CD14-positive monocyte (primary cell): ENCODE results near the gene MACF1. TPM values are rescaled to one million over a fixed set of nuclear protein-coding genes. Genes with fewer than 3 reads are reported as not detected.

Experiments used
- DNase-seq, 3 donors: peaks; one replicate each; pipeline ENCODE4 v3.0.0-alpha.2; 2011 to 2022
- H2AFZ ChIP-seq: 2 replicates; pipeline ENCODE4 v1.6.0; 2012; ENCODE audit warnings: mild to moderate bottlenecking, low read depth, low read length, inconsistent platforms; ENCODE audit not compliant: insufficient read depth, poor library complexity, severe bottlenecking
- H3K27ac ChIP-seq, 2 donors: 1 replicate in 1 of 2; 2 replicates in 1 of 2; pipeline ENCODE4 v1.5.1; 2012 to 2013; ENCODE audit warnings: low read length in 2 of 2, control low read depth in 1 of 2, inconsistent platforms in 1 of 2, low read depth in 1 of 2, mild to moderate bottlenecking in 1 of 2
- H3K27me3 ChIP-seq, 2 donors: one replicate each; pipeline versions ENCODE4 v1.6.0 to v1.6.1; 2011 to 2013; ENCODE audit warnings: low read length in 2 of 2; ENCODE audit not compliant: control insufficient read depth in 2 of 2, insufficient read depth in 2 of 2
- H3K36me3 ChIP-seq, 2 donors: replicated peaks in 1 of 2; 1 replicate in 1 of 2; 2 replicates in 1 of 2; pipeline versions ENCODE4 v1.5.1 to v1.6.1; 2012 to 2013; ENCODE audit warnings: low read length in 2 of 2, control low read depth in 1 of 2, inconsistent platforms in 1 of 2, mild to moderate bottlenecking in 1 of 2; ENCODE audit not compliant: insufficient read depth in 2 of 2, control insufficient read depth in 1 of 2
- H3K4me1 ChIP-seq, 2 donors: 1 replicate in 1 of 2; 2 replicates in 1 of 2; pipeline versions ENCODE4 v1.5.1 to v1.6.1; 2012 to 2013; ENCODE audit warnings: low read length in 2 of 2, control low read depth in 1 of 2, inconsistent platforms in 1 of 2, mild to moderate bottlenecking in 1 of 2, moderate library complexity in 1 of 2; ENCODE audit not compliant: insufficient read depth in 2 of 2, control insufficient read depth in 1 of 2
- H3K4me2 ChIP-seq: replicated peaks from 2 replicates; pipeline ENCODE3; 2012; ENCODE audit warnings: low read length, moderate library complexity, mild to moderate bottlenecking; ENCODE audit not compliant: poor library complexity, severe bottlenecking; ENCODE audit errors: extremely low read depth
- H3K4me3 ChIP-seq, 3 experiments: fragments of 200-600 bp in 1 of 3; sonication (generic) in 1 of 3; replicated peaks in 1 of 3; 1 replicate in 2 of 3; 2 replicates in 1 of 3; pipeline ENCODE4 v1.5.1; 2011 to 2013; ENCODE audit warnings: low read length in 3 of 3, mild to moderate bottlenecking in 3 of 3, control low read depth in 2 of 3, low read depth in 2 of 3, inconsistent platforms in 1 of 3, moderate library complexity in 1 of 3
- H3K79me2 ChIP-seq: 2 replicates; pipeline ENCODE4 v1.6.0; 2012; ENCODE audit warnings: mild to moderate bottlenecking, control low read depth, inconsistent platforms, low read length, moderate library complexity; ENCODE audit not compliant: insufficient read depth
- H3K9ac ChIP-seq: 2 replicates; pipeline ENCODE4 v1.6.0; 2017; ENCODE audit warnings: low read length, mild to moderate bottlenecking; ENCODE audit not compliant: insufficient read depth, poor library complexity, severe bottlenecking
- H3K9me3 ChIP-seq, 2 donors: replicated peaks in 1 of 2; 1 replicate in 1 of 2; 2 replicates in 1 of 2; pipeline versions ENCODE4 v1.5.1 to v1.6.1; 2012 to 2013; ENCODE audit warnings: low read length in 2 of 2, control low read depth in 1 of 2; ENCODE audit not compliant: control insufficient read depth in 1 of 2, insufficient read depth in 1 of 2
- H4K20me1 ChIP-seq: 2 replicates; pipeline ENCODE4 v1.6.0; 2012; ENCODE audit warnings: mild to moderate bottlenecking, low read length, control low read depth, moderate library complexity; ENCODE audit not compliant: insufficient read depth
- H3K27ac Mint-ChIP-seq, 7 donors: one replicate each; pipeline ENCODE4 v1.8.0; 2020; ENCODE audit warnings: mild to moderate bottlenecking in 7 of 7, mixed read lengths in 7 of 7, moderate library complexity in 6 of 7, inconsistent platforms in 2 of 7
- H3K27me3 Mint-ChIP-seq, 3 donors: one replicate each; pipeline ENCODE4 v1.8.0; 2021 to 2022; ENCODE audit warnings: low read depth in 3 of 3, mild to moderate bottlenecking in 3 of 3, mixed read lengths in 3 of 3, moderate library complexity in 3 of 3, inconsistent platforms in 1 of 3
- H3K36me3 Mint-ChIP-seq, 2 donors: one replicate each; pipeline ENCODE4 v1.8.0; 2020; ENCODE audit warnings: mixed read lengths in 2 of 2, inconsistent platforms in 1 of 2, mild to moderate bottlenecking in 1 of 2
- H3K4me1 Mint-ChIP-seq: one replicate; pipeline ENCODE4 v1.8.0; 2020; ENCODE audit warnings: mild to moderate bottlenecking, mixed read lengths
- H3K4me3 Mint-ChIP-seq, 2 donors: one replicate each; pipeline ENCODE4 v1.8.0; 2020; ENCODE audit warnings: mild to moderate bottlenecking in 2 of 2, mixed read lengths in 2 of 2, moderate library complexity in 1 of 2
- H3K9me3 Mint-ChIP-seq, 7 donors: one replicate each; pipeline ENCODE4 v1.8.0; 2020 to 2022; ENCODE audit warnings: mixed read lengths in 7 of 7, mild to moderate bottlenecking in 6 of 7, moderate library complexity in 6 of 7, inconsistent platforms in 2 of 7
- WGBS: methylation state at CpG from one replicate; pipeline ENCODE4 v1.1.5; 2013; ENCODE audit warnings: missing lambda C conversion rate; ENCODE audit not compliant: insufficient coverage; 5-methylcytosine and 5-hydroxymethylcytosine counted together
- intact Hi-C, 2 donors: fragments of 100-400 bp; cut with micrococcal nuclease; formaldehyde crosslinking; loops; one replicate each; pipeline versions ENCODE4 v1.15.0 to v1.15.1; 2023
- polyA plus RNA-seq, 3 donors: library from polyadenylated mRNA; depleted of rRNA in 1 of 3; unstranded in 2 of 3; stranded (reverse) in 1 of 3; fragments of 300-500 nt in 2 of 3; fragments of >200 nt in 1 of 3; fragmentation: Illumina TruSeq in 2 of 3; gene quantifications; 1 replicate in 2 of 3; 2 replicates in 1 of 3; pipeline ENCODE4 v1.2.3, GENCODE V29; 2012 to 2021
- TF ChIP-seq, protein P1 (sequence below): fragments of 200-600 bp; IDR thresholded peaks from one replicate; pipeline ENCODE4 v1.8.0; 2022; ENCODE audit warnings: antibody characterized with exemption, mild to moderate bottlenecking

Gene MACF1
- polyA plus RNA-seq, 3 donors: 3.4 to 36.8 (median 4.5) TPM

DNA sequence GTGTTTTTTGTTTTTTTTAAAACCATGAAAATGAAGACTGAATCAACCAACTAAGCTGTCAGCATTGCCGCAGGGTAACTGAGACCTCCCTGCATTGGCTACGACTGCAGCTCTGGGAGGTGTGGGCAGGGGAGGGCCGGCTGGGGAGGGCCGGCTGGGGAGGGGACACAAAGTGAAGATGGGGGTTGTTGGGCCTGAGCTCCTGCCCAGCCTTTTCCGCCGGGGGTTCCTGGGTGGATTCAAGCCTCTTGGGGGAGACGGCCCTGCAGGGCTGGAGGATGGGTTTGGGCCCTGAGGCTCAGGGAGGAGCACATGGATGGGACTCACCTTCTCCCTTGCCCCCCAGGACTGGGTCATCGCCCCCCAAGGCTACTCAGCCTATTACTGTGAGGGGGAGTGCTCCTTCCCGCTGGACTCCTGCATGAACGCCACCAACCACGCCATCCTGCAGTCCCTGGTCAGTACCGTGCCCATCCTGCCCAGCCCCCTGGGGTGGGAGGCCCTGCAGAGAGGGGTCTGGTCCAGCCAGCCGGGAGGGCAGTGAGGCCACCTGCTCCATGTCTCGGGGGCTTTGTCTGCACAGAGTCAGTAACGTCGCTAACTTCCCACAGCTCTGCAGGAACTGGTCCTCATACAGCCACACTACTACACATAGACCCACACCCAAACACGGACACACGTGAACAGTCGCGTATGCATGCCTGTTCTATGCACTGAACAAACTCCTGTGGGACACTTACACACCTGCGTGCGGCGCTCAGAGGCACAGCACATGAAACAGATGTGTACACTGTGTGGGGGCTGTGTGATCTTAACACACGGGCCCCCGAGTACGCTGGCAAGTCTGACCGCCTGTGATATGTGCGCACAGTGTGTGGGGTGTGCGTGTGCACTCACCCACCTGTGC is 318.4 kb downstream of the MACF1 start:
- Histone ChIP-seq H3K4me3 (no peak overlapping the region), H4K20me1 (no peaks in the 10 kb centered on the region), H3K4me2 (no peak overlapping the region), H3K79me2 (no peaks in the 10 kb centered on the region), H3K4me1 (no peaks in the 10 kb centered on the region), H3K9me3 (no peaks in the 10 kb centered on the region), H3K9ac (no peak overlapping the region), H3K36me3 (peaks cover 5 to 7% of the 10 kb centered on the region in 2 donors), H3K27me3 (no peaks in the 10 kb centered on the region), H3K27ac (no peak overlapping the region), H2AFZ (no peak overlapping the region)
- Mint-ChIP-seq H3K27me3 (peaks cover 2 to 4% (median 2%) of the 10 kb centered on the region in 3 donors), H3K4me3 (no peak overlapping the region), H3K27ac (no peak overlapping the region), H3K9me3 (no peaks in the 10 kb centered on the region), H3K36me3 (peaks cover 11 to 20% of the 10 kb centered on the region in 2 donors), H3K4me1 (peaks cover 3% of the 10 kb centered on the region)
- TF ChIP-seq, protein P1, sequence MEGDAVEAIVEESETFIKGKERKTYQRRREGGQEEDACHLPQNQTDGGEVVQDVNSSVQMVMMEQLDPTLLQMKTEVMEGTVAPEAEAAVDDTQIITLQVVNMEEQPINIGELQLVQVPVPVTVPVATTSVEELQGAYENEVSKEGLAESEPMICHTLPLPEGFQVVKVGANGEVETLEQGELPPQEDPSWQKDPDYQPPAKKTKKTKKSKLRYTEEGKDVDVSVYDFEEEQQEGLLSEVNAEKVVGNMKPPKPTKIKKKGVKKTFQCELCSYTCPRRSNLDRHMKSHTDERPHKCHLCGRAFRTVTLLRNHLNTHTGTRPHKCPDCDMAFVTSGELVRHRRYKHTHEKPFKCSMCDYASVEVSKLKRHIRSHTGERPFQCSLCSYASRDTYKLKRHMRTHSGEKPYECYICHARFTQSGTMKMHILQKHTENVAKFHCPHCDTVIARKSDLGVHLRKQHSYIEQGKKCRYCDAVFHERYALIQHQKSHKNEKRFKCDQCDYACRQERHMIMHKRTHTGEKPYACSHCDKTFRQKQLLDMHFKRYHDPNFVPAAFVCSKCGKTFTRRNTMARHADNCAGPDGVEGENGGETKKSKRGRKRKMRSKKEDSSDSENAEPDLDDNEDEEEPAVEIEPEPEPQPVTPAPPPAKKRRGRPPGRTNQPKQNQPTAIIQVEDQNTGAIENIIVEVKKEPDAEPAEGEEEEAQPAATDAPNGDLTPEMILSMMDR: no peak
- intact Hi-C loops: no loop called here
- DNase-seq: no peak
- WGBS: 95% methylated on average over 23 of the region's 29 CpGs

DNA sequence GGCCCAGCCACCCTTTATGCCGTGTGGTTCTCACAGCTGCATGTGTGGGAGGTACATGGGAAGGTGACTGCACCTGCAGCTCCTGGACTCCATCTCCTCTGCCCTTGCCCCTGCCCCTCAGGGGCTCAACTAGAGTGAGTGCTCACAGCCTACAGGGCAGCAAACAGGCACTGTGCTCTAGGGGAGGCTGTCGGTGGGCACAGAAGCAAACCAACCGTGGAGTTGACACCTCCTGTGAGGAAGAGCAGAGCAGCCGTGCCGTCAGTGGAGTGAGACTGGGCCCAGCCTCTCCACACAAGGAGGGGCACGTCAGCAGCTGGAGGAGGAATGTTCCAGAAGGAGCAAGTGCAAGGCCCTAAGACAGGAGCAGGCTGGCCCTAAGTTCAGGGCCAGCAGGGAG is 319.7 kb downstream of the MACF1 start:
- Mint-ChIP-seq H3K27me3 (peaks cover 0 to 6% (median 2%) of the 10 kb centered on the region in 3 donors), H3K4me3 (no peak overlapping the region), H3K36me3 (peaks cover 13 to 32% of the 10 kb centered on the region in 2 donors), H3K27ac (peak overlapping the region in 1 of 7 donors; percentile 70), H3K4me1 (peaks cover 3% of the 10 kb centered on the region), H3K9me3 (no peaks in the 10 kb centered on the region)
- H3K9ac ChIP-seq: no peak overlapping the region
- WGBS: 96% methylated on average over 5 of the region's 6 CpGs
- H3K4me2 ChIP-seq: no peak overlapping the region
- no peak for DNase-seq
- H3K27ac ChIP-seq: no peak overlapping the region
- no peaks in the 10 kb centered on the region for H3K79me2 ChIP-seq
- no peaks in the 10 kb centered on the region for H3K27me3 ChIP-seq
- TF ChIP-seq, protein P1: no peak
- H3K9me3 ChIP-seq: no peaks in the 10 kb centered on the region
- no peak overlapping the region for H3K4me3 ChIP-seq
- no peak overlapping the region for H2AFZ ChIP-seq
- no peaks in the 10 kb centered on the region for H3K4me1 ChIP-seq
- intact Hi-C loops: no loop called here
- H4K20me1 ChIP-seq: no peaks in the 10 kb centered on the region
- peaks cover 15 to 18% of the 10 kb centered on the region in 2 donors for H3K36me3 ChIP-seq
